HepG2 (cell line): ENCODE measurements around the gene DNM3. TPM values are rescaled to one million over a fixed set of nuclear protein-coding genes. Genes with fewer than 3 reads are reported as not detected.

Experiments
- ARID2 ChIP-seq: sonication (generic); formaldehyde crosslinking; IDR thresholded peaks from 2 replicates; pipeline ENCODE4 v1.8.1; 2022; ENCODE audit warnings: mild to moderate bottlenecking, missing genetic modification reagents, borderline replicate concordance
- ATF4 ChIP-seq, 2 experiments: fragments of 450-650 bp in 1 of 2; sonication (generic) in 1 of 2; formaldehyde crosslinking; IDR thresholded peaks; 2 replicates each; pipeline versions ENCODE4 v1.5.0 to v1.8.0; 2020 to 2022; ENCODE audit warnings: mild to moderate bottlenecking in 1 of 2, missing genetic modification reagents in 1 of 2
- BRD4 ChIP-seq: sonication (generic); formaldehyde crosslinking; IDR thresholded peaks from 2 replicates; pipeline ENCODE4 v1.4.0; 2020; ENCODE audit warnings: missing genetic modification reagents
- CTCF ChIP-seq: sonication (generic); formaldehyde crosslinking; IDR thresholded peaks from 2 replicates; pipeline ENCODE4 v1.5.0; 2020; ENCODE audit warnings: mild to moderate bottlenecking, missing genetic modification reagents, moderate library complexity
- FOSL2 ChIP-seq: sonication (generic); formaldehyde crosslinking; IDR thresholded peaks from 2 replicates; pipeline ENCODE4 v1.4.0; 2020; ENCODE audit warnings: missing genetic modification reagents
- FOXA3 ChIP-seq: IDR thresholded peaks from 2 replicates; pipeline ENCODE4 v1.6.1; 2016; ENCODE audit warnings: missing genetic modification reagents, missing compliant biosample characterization
- FOXP1 ChIP-seq, 2 experiments: fragments of 450-650 bp in 1 of 2; IDR thresholded peaks; 2 replicates each; pipeline ENCODE4 v1.6.1; 2017 to 2018; ENCODE audit warnings: antibody characterized with exemption in 1 of 2
- GATAD2A ChIP-seq: IDR thresholded peaks from 2 replicates; pipeline ENCODE4 v1.6.1; 2016
- GRHL1 ChIP-seq: sonication (generic); formaldehyde crosslinking; conservative IDR thresholded peaks from 2 replicates; pipeline ENCODE4 v1.8.0; 2022; ENCODE audit warnings: missing genetic modification reagents
- HNF4A ChIP-seq: sonication (generic); formaldehyde crosslinking; IDR thresholded peaks from 2 replicates; pipeline ENCODE4 v1.4.0; 2020; ENCODE audit warnings: missing genetic modification reagents
- ISL2 ChIP-seq: sonication (generic); formaldehyde crosslinking; IDR thresholded peaks from 2 replicates; pipeline ENCODE4 v1.5.0; 2020; ENCODE audit warnings: missing genetic modification reagents
- MTA1 ChIP-seq: sonication (generic); formaldehyde crosslinking; IDR thresholded peaks from 2 replicates; pipeline ENCODE4 v1.4.0; 2020; ENCODE audit warnings: missing genetic modification reagents, mild to moderate bottlenecking, borderline replicate concordance
- MTA3 ChIP-seq: sonication (generic); formaldehyde crosslinking; IDR thresholded peaks from 2 replicates; pipeline ENCODE4 v1.4.0; 2020; ENCODE audit warnings: missing genetic modification reagents
- RELA ChIP-seq: sonication (generic); formaldehyde crosslinking; IDR thresholded peaks from 2 replicates; pipeline ENCODE4 v1.4.0; 2020; ENCODE audit warnings: missing genetic modification reagents
- RFX3 ChIP-seq: IDR thresholded peaks from 2 replicates; pipeline ENCODE4 v1.6.1; 2016; ENCODE audit warnings: missing biosample characterization, missing genetic modification reagents
- SIN3A ChIP-seq: IDR thresholded peaks from 2 replicates; pipeline ENCODE4 v1.6.1; 2011; ENCODE audit warnings: low read depth, mild to moderate bottlenecking, control low read depth, low read length, borderline replicate concordance
- SP1 ChIP-seq, 2 experiments: fragments of 450-650 bp in 1 of 2; sonication (generic) in 1 of 2; formaldehyde crosslinking in 1 of 2; IDR thresholded peaks; 2 replicates each; pipeline versions ENCODE4 v1.4.0 to v1.6.1; 2016 to 2020; ENCODE audit warnings: missing genetic modification reagents in 1 of 2
- ZBTB2 ChIP-seq: sonication (generic); formaldehyde crosslinking; IDR thresholded peaks from 2 replicates; pipeline ENCODE4 v1.8.0; 2022; ENCODE audit warnings: low read depth, missing genetic modification reagents
- ZNF382 ChIP-seq: sonication (generic); formaldehyde crosslinking; IDR thresholded peaks from 2 replicates; pipeline ENCODE4 v1.5.0; 2020; ENCODE audit warnings: missing genetic modification reagents, mild to moderate bottlenecking, borderline replicate concordance
- ZNF687 ChIP-seq: sonication (generic); formaldehyde crosslinking; IDR thresholded peaks from 2 replicates; pipeline ENCODE4 v1.5.1; 2020; ENCODE audit warnings: mild to moderate bottlenecking, missing genetic modification reagents, moderate library complexity
- ZNF724P ChIP-seq: sonication (generic); formaldehyde crosslinking; IDR thresholded peaks from 2 replicates; pipeline ENCODE4 v1.8.0; 2022; ENCODE audit warnings: missing genetic modification reagents, borderline replicate concordance
- ZNF772 ChIP-seq: sonication (generic); formaldehyde crosslinking; IDR thresholded peaks from 2 replicates; pipeline ENCODE4 v1.5.0; 2020; ENCODE audit warnings: mild to moderate bottlenecking, missing genetic modification reagents
- polyA plus RNA-seq, 8 experiments: library from polyadenylated mRNA; depleted of rRNA in 3 of 8; stranded (reverse) in 7 of 8; unstranded in 1 of 8; fragments of >200 nt; fragmentation: Illumina TruSeq in 4 of 8; extraction: Trizol in 4 of 8; gene quantifications; 2 replicates each; pipeline versions ENCODE4 v1.2.1 to v1.2.3, GENCODE V29; 2011 to 2016; ENCODE audit warnings: low read depth in 4 of 8, missing spikeins in 1 of 8, mixed read lengths in 1 of 8; ENCODE audit not compliant: insufficient read depth in 1 of 8
- total RNA-seq, 5 experiments: library from RNA; depleted of rRNA; stranded (reverse); fragments of >200 nt; fragmentation: Illumina TruSeq; extraction: Trizol; gene quantifications; 2 replicates each; pipeline ENCODE4 v1.2.3, GENCODE V29; 2016; ENCODE audit warnings: low read depth in 1 of 5

DNM3 gene
- total and polyA plus RNA-seq, 2 of the 13 experiments (the other 11 are each of a cell fraction or from before 2014, with no cell fraction given) = 0.05 TPM; not detected in 1

- TF ChIP-seq CTCF (CRISPR knock-in tag) (no peak), ZNF687 (no peak), FOXP1 (IDR thresholded peaks at IDR 0.05) (no peak), FOXP1 (CRISPR knock-in tag; IDR thresholded peaks at IDR 0.05) (no peak), GATAD2A (CRISPR knock-in tag) (peak; percentile 46; the same call in 1 of the 2 replicates), ARID2 (CRISPR knock-in tag) (no peak), ATF4 (CRISPR knock-in tag; IDR thresholded peaks at IDR 0.05) (no peak), SP1 (IDR thresholded peaks at IDR 0.05) (no peak), SP1 (CRISPR knock-in tag; IDR thresholded peaks at IDR 0.05) (no peak), MTA3 (CRISPR knock-in tag) (no peak), SIN3A (no peak), ZNF772 (CRISPR knock-in tag) (no peak), ISL2 (peak; percentile 79), FOSL2 (CRISPR knock-in tag) (peak; percentile 87), RFX3 (CRISPR knock-in tag) (no peak), MTA1 (CRISPR knock-in tag) (no peak), RELA (CRISPR knock-in tag) (no peak), ZNF724P (CRISPR knock-in tag) (no peak), ZBTB2 (no peak), ZNF382 (CRISPR knock-in tag) (no peak), BRD4 (CRISPR knock-in tag) (no peak), HNF4A (CRISPR knock-in tag) (0 out of 2 replicates have a peak, but pooled peaks have one; percentile 7), GRHL1 (no peak), FOXA3 (peak; percentile 38)
These were observed 609.7 kb downstream of the DNM3 start (continued) for GRCh38 chr1:172451002-172451443.
